ENCODE results near the gene ZC3H12A.
"Not testable (repeated sequence)": the region's sequence is repeated elsewhere in the genome, so short reads cannot be mapped to it uniquely, and the experiment has no call there.

Gene ZC3H12A

DNA sequence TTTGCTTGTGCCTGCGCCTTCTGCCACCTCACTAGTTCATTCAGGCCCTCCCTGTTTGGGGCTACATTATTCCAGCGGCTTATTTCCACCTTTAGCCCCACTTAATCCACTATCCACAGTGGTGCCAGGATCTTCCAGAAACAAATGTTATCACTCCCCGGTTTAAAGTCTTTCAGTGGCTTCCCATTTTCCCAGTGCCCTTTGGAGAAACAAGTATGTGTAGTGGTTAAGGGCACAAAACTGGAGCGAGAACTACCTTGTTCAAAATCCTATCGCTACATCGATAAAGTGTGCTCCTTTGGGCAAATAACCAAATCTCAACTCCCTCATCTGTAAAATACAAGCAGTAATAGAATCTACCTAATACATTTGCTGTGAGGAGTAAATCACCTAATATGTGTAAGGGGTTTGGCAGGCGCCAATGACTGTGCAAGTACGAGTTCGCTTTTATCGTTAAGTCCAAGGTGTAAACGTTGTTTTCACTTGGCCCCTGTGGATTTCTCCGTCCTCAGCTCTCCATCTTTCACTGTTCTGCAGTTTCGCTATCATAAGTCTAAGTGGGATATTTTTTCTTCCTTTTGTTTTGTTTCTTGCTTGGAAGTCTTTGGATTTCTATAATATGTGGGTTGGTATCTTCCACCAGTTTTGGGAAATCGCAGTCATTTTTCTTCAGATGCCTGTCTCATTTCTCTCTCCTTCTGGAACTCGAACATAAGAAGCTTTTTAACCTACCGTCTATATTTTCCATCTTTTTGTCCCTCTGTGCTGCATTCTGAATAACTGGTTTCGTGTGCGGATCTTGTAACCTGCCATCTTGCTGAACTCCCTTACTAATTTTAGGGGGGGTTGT lies 41.0 kb downstream of the ZC3H12A start:
- Histone ChIP-seq H3K4me3 (ENCODE audit: low read length) (peak overlapping the region; percentile 84), H3K27me3 (ENCODE audit: insufficient read depth, low read length) (peaks cover 11% of the 10 kb centered on the region), H3K9me3 (ENCODE audit: insufficient read depth, low read depth, low read length) (no peaks in the 10 kb centered on the region), H3K9ac (ENCODE audit: low read depth, low read length) (peak overlapping the region; percentile 91), H3K36me3 (ENCODE audit: insufficient read depth, low read depth, low read length) (peaks cover 20% of the 10 kb centered on the region), H3K27ac (ENCODE audit: low read length) (peak overlapping the region; percentile 46), H3K4me1 (ENCODE audit: insufficient read depth, low read length) (peaks cover 10% of the 10 kb centered on the region; the same call in 1 of the 2 replicates)

DNA sequence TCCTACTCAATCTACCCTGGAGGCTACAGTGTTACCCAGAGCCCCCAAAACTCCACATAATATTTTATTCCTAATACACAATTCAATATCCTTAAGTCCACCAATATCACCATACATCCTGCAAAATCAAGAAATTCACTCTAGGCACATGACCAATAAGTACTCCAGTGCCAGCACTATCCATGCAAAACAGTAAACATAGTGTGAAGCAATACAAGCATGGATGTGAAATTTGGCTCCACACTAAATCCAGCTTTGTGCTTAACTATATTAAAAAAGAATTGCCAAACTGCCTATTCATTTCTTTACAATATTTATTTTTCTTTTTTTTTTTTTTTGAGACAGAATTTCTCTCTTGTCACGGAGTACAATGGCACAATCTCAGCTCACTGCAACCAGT lies 43.2 kb downstream of the ZC3H12A start:
- H3K4me3 ChIP-seq (ENCODE audit: low read length), result no peak overlapping the region
- H3K9ac ChIP-seq (ENCODE audit: low read depth, low read length), result no peak overlapping the region
- no peaks in the 10 kb centered on the region for H3K9me3 ChIP-seq (ENCODE audit: insufficient read depth, low read depth, low read length)
- peaks cover 5% of the 10 kb centered on the region; the same call in 1 of the 2 replicates for H3K36me3 ChIP-seq (ENCODE audit: insufficient read depth, low read depth, low read length)
- peaks cover 11% of the 10 kb centered on the region for H3K27me3 ChIP-seq (ENCODE audit: insufficient read depth, low read length)
- H3K27ac ChIP-seq (ENCODE audit: low read length), result no peak overlapping the region
- H3K4me1 ChIP-seq (ENCODE audit: insufficient read depth, low read length), result peaks cover 10% of the 10 kb centered on the region; the same call in 1 of the 2 replicates

DNA sequence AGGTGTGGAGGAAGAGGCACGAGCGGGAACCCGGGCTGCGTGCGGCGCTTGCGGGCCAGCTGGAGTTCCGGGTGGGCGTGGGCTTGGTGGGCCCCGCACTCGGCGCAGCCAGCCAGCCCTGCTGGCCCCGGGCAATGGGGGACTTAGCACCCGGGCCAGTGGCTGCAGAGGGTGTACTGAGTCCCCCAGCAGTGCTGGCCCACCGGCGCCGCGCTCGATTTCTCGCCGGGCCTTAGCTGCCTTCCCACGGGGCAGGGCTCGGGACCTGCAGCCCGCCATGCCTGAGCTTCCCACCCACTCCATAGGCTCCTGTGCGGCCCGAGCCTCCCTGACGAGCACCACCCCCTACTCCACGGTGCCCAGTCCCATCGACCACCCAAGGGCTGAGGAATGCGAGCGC lies 43.9 kb downstream of the ZC3H12A start:
- not testable (repeated sequence) for H3K4me3 ChIP-seq (ENCODE audit: low read length); H3K9me3 ChIP-seq (ENCODE audit: insufficient read depth, low read depth, low read length); H3K9ac ChIP-seq (ENCODE audit: low read depth, low read length); H3K27ac ChIP-seq (ENCODE audit: low read length); H3K36me3 ChIP-seq (ENCODE audit: insufficient read depth, low read depth, low read length); H3K4me1 ChIP-seq (ENCODE audit: insufficient read depth, low read length)
- peaks cover 11% of the 10 kb centered on the region for H3K27me3 ChIP-seq (ENCODE audit: insufficient read depth, low read length)

DNA sequence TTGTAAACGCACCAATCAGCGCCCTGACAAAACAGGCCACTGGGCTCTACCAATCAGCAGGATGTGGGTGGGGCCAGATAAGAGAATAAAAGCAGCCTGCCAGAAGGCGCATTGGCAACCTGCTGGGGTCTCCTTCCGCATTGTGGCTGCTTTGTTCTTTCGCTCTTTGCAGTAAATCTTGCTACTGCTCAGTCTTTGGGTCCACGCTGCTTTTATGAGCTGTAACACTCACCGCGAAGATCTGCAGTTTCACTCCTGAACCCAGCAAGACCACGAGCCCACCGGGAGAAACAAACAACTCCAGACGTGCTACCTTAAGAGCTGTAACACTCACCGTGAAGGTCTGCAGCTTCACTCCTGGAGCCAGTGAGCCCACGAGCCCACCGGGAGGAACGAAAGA lies 44.5 kb downstream of the ZC3H12A start:
- not testable (repeated sequence) for H3K4me1 ChIP-seq (ENCODE audit: insufficient read depth, low read length); H3K4me3 ChIP-seq (ENCODE audit: low read length); H3K27ac ChIP-seq (ENCODE audit: low read length); H3K9me3 ChIP-seq (ENCODE audit: insufficient read depth, low read depth, low read length); H3K9ac ChIP-seq (ENCODE audit: low read depth, low read length); H3K36me3 ChIP-seq (ENCODE audit: insufficient read depth, low read depth, low read length)
- H3K27me3 ChIP-seq (ENCODE audit: insufficient read depth, low read length), result peaks cover 11% of the 10 kb centered on the region

DNA sequence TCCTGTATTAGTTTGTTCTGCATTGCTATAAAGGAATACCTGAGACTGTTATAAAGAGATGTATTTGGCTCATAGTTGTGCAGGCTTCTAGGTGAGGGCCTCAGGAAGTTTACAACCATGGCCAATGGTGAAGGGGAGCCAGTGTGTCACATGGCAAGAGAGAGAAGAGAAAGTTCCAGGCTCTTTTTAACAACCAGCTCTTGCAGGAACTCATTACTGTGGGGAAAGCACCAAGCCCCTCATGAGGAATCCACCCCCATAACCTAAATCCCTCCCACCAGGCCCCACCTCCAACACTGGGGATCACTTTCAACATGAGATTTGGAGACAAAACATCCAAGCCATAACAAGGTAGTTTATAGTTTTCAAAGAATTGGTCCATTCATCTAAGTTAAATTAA lies 45.2 kb downstream of the ZC3H12A start:
- no peak overlapping the region for H3K4me3 ChIP-seq (ENCODE audit: low read length)
- peaks cover 11% of the 10 kb centered on the region for H3K27me3 ChIP-seq (ENCODE audit: insufficient read depth, low read length)
- H3K36me3 ChIP-seq (ENCODE audit: insufficient read depth, low read depth, low read length), result no peaks in the 10 kb centered on the region
- no peak overlapping the region for H3K27ac ChIP-seq (ENCODE audit: low read length)
- H3K9me3 ChIP-seq (ENCODE audit: insufficient read depth, low read depth, low read length), result no peaks in the 10 kb centered on the region
- peaks cover 8% of the 10 kb centered on the region; the same call in 1 of the 2 replicates for H3K4me1 ChIP-seq (ENCODE audit: insufficient read depth, low read length)
- H3K9ac ChIP-seq (ENCODE audit: low read depth, low read length), result no peak overlapping the region

DNA sequence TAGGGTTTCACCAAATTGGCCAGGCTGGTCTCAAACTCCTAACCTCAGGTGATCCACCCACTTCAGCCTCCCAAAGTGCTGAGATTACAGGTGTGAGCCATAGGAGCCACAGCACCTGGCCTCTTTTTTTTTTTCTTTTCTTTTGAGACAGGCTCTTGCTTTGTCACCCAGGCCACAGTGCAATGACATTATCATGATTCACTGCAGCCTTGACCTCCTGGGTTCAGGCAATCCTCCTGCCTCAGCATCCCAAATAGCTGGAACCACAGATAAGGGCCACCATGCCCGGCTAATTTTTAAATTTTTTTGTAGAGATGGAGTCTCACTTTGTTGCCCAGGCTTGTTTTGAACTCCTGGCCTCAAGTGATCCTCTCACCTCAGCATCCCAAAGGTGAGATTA lies 55.5 kb downstream of the ZC3H12A start:
- not testable (repeated sequence) for H3K27me3 ChIP-seq (ENCODE audit: insufficient read depth, low read length); H3K27ac ChIP-seq (ENCODE audit: low read length); H3K4me1 ChIP-seq (ENCODE audit: insufficient read depth, low read length); H3K36me3 ChIP-seq (ENCODE audit: insufficient read depth, low read depth, low read length); H3K4me3 ChIP-seq (ENCODE audit: low read length); H3K9me3 ChIP-seq (ENCODE audit: insufficient read depth, low read depth, low read length); H3K9ac ChIP-seq (ENCODE audit: low read depth, low read length)

DNA sequence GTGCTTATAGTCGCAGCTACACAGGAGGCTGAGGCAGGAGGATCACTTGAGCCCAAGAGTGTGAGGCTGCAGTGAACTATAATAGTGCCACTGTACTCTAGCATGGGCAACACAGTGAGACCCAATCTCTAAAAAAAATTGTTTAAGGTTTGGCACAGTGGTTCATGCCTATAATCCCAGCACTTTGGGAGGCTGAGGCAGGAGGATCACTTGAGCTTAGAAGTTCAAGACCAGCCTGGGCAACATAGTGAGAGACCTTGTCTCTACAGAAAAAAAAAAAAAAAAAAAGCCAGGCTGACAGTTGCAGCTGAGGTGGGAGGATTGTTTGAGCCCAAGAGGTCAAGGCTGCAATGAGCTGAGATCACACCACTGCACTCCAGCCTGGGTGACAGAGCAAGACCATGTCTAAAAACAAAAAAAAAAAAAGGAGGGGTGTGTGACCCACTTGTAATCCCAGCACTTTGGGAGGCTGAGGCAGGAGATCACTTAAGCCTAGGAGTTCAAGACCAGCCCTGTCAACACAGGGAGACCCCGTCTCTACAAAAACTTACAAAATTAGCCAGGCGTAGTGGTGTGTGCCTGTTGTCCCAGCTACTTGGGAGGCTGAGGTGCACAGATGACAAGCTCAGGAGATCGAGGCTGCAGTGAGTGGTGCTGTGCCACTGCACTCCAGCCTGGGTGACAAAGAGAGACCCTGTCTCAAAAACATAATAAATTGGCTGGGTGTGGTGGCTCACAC lies 58.2 kb downstream of the ZC3H12A start:
- H3K4me1 ChIP-seq (ENCODE audit: insufficient read depth, low read length); H3K9me3 ChIP-seq (ENCODE audit: insufficient read depth, low read depth, low read length); H3K9ac ChIP-seq (ENCODE audit: low read depth, low read length); H3K27me3 ChIP-seq (ENCODE audit: insufficient read depth, low read length); H3K27ac ChIP-seq (ENCODE audit: low read length); H3K4me3 ChIP-seq (ENCODE audit: low read length): not testable (repeated sequence)
- peaks cover 21% of the 10 kb centered on the region for H3K36me3 ChIP-seq (ENCODE audit: insufficient read depth, low read depth, low read length)

DNA sequence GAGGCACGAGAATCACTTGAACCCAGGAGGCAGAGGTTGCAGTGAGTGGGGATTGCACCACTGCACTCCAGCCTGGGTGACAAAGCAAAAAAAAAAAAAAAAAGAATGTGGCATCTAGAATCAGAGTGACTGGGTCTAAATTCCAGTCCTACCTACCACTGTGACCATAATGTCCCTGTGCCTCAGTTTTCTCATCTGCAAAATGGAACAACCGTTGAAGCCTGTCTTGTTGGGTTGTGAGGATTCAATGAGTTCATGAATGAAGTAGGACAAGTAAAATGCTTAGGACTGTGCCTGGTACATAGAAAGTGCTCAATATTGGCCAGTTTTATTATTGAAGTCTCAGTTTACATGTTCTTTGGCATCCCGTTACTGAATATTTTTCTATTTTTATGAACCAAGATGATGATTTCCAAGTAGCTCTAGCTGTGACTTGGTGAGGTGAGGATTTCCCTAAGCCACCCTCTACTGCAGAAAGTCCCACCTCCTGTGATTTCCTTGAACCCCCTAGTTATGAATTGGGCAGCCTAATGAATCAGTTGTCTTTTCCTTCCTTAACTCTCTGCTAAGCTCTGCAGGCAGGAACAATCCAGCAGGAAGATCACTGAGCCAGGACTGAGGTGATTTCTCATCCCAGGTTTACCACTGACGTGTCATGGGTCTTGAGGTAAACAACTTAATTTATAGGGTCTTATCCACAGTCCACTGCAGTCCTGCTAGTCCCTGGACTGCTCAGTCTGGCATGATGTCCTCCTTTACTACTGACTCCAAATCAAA lies 59.1 kb downstream of the ZC3H12A start:
- no peak overlapping the region for H3K9ac ChIP-seq (ENCODE audit: low read depth, low read length)

More for the DNA sequence above, 59.1 kb downstream of the ZC3H12A start:
- H3K36me3 ChIP-seq (ENCODE audit: insufficient read depth, low read depth, low read length), result peaks cover 28% of the 10 kb centered on the region
- no peak overlapping the region for H3K4me3 ChIP-seq (ENCODE audit: low read length)
- no peaks in the 10 kb centered on the region for H3K4me1 ChIP-seq (ENCODE audit: insufficient read depth, low read length)
- H3K27me3 ChIP-seq (ENCODE audit: insufficient read depth, low read length), result no peaks in the 10 kb centered on the region
- no peaks in the 10 kb centered on the region for H3K9me3 ChIP-seq (ENCODE audit: insufficient read depth, low read depth, low read length)
- H3K27ac ChIP-seq (ENCODE audit: low read length), result no peak overlapping the region
